CD4-positive, alpha-beta T cell treated with Interleukin-10 for 1 hour (primary cell): ENCODE data around the gene CCDC85C.
A peak's percentile ranks its signal among the peaks of the same experiment; 100 is the strongest.

Experiments
- DNase-seq: peaks from one replicate; pipeline ENCODE4 v3.0.0-alpha.2; 2020

Gene CCDC85C

GRCh38 chr14:99507860-99508640, 96.0 kb downstream of the CCDC85C start:
- DNase-seq: no peak

- DNase-seq: no peak
These were observed 97.7 kb downstream of the CCDC85C start for GRCh38 chr14:99506276-99506675.

- no peak for DNase-seq
These were observed 98.9 kb downstream of the CCDC85C start for GRCh38 chr14:99505089-99505488.

- no peak for DNase-seq
These were observed 100.1 kb downstream of the CCDC85C start for GRCh38 chr14:99503848-99504453.

- DNase-seq: no peak
These were observed 101.0 kb downstream of the CCDC85C start for GRCh38 chr14:99502989-99503421.

- no peak for DNase-seq
These were observed 106.1 kb downstream of the CCDC85C start for GRCh38 chr14:99497894-99498293.

GRCh38 chr14:99497341-99497740, 106.7 kb downstream of the CCDC85C start:
- DNase-seq: no peak

- DNase-seq: no peak
These were observed 119.9 kb downstream of the CCDC85C start for GRCh38 chr14:99484106-99484505.

- peak; percentile 44 for DNase-seq
These were observed 122.3 kb downstream of the CCDC85C start for GRCh38 chr14:99481745-99482099.

GRCh38 chr14:99480917-99481744, 122.9 kb downstream of the CCDC85C start, which contains the start of gene CCNK:
Gene CCNK, plus strand, starts transcription at chr14:99481409. Its CDS starts 11,269 bp downstream, at chr14:99492678.
- DNase-seq: peak; percentile 100

- DNase-seq: peak; percentile 38
These were observed 123.8 kb downstream of the CCDC85C start, which contains the start of gene SETD3 for GRCh38 chr14:99479906-99480869. Gene SETD3, minus strand, starts transcription at chr14:99480859. Its CDS starts 15,054 bp downstream, at chr14:99465805.

- no peak for DNase-seq
These were observed 124.7 kb downstream of the CCDC85C start for GRCh38 chr14:99479160-99479905.

GRCh38 chr14:99478128-99478527, 125.9 kb downstream of the CCDC85C start:
- no peak for DNase-seq

- no peak for DNase-seq
These were observed 127.1 kb downstream of the CCDC85C start for GRCh38 chr14:99476864-99477263.

- no peak for DNase-seq
These were observed 128.3 kb downstream of the CCDC85C start for GRCh38 chr14:99475660-99476059.

- no peak for DNase-seq
These were observed 128.8 kb downstream of the CCDC85C start for GRCh38 chr14:99475179-99475578.

GRCh38 chr14:99473458-99473857, 130.5 kb downstream of the CCDC85C start:
- DNase-seq: no peak

- DNase-seq: no peak
These were observed 131.1 kb downstream of the CCDC85C start for GRCh38 chr14:99472937-99473336.

GRCh38 chr14:99471731-99472130, 132.3 kb downstream of the CCDC85C start:
- no peak for DNase-seq

GRCh38 chr14:99468836-99469592, 135.0 kb downstream of the CCDC85C start:
- no peak for DNase-seq

GRCh38 chr14:99468081-99468480, 135.9 kb downstream of the CCDC85C start:
- no peak for DNase-seq
